ENCODE data around the gene TPCN2.

TPCN2 gene

DNA sequence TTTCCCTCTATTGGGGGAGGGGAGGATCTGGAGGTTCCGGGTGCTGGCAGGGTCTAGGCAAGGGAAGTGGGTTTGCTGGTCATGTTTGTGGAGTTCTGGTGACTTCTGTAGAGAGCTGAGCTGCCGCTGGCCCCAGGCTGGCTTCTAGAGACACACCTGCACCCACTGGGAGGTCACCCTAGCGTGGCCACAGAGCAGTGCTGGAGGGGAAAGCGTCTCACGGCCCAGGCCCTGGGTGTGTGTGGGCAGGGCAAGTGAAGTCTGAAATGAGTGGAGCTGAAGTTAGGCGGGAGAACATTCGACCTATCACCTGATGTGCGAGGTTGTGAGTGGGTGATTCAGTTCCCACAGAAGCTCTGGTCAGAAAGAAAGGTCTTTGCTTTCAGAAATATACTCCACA is 134.9 kb downstream of the TPCN2 start:
- TF ChIP-seq ZNF8 (CRISPR knock-in tag; IDR thresholded peaks at IDR 0.05) (no peak), OSR1 (CRISPR knock-in tag; IDR thresholded peaks at IDR 0.05) (no peak)
- no peak for ATAC-seq
